ENCODE data around the gene FUCA1. TPM values are rescaled to one million over a fixed set of nuclear protein-coding genes. Genes with fewer than 3 reads are reported as not detected.

Gene FUCA1
- polyA plus RNA-seq, 3 donors from 2014 or later: 24.3 to 27.7 (median 26.1) TPM

Other genes starting within 250 kb of the FUCA1 start
- gene RPL11, start 176.5 kb downstream of the FUCA1 start, polyA plus RNA-seq: 100 to 1,000 TPM; 524 to 763 (median 531) TPM
- 10 to 100 TPM; 16.4 to 30.3 (median 19.1) TPM for gene ELOA, start 124.8 kb downstream of the FUCA1 start, polyA plus RNA-seq
- 10 to 100 TPM; 62.5 to 89.2 (median 82.4) TPM for gene PITHD1, start 89.9 kb downstream of the FUCA1 start, polyA plus RNA-seq
- gene LYPLA2, start 77.1 kb downstream of the FUCA1 start, polyA plus RNA-seq: 100 to 1,000 TPM in 2 of 3 donors, 10 to 100 TPM in 1; 91.9 to 142 (median 117) TPM
- gene GALE, start 67.5 kb downstream of the FUCA1 start, polyA plus RNA-seq: 10 to 100 TPM; 31.2 to 52.9 (median 39.9) TPM
- gene HMGCL, start 42.9 kb downstream of the FUCA1 start, polyA plus RNA-seq: 10 to 100 TPM; 32.8 to 57.9 (median 36.2) TPM
- gene CNR2, start 45.1 kb upstream of the FUCA1 start, polyA plus RNA-seq: 10 to 100 TPM in 1 of 3 donors, 1 to 10 TPM in 2; 7.4 to 10.7 (median 9.5) TPM
- gene PNRC2, start 91.5 kb upstream of the FUCA1 start, polyA plus RNA-seq: 100 to 1,000 TPM in 2 of 3 donors, 10 to 100 TPM in 1; 89.9 to 118 (median 104) TPM
- gene SRSF10, start 112.0 kb upstream of the FUCA1 start, polyA plus RNA-seq: 100 to 1,000 TPM in 1 of 3 donors, 10 to 100 TPM in 2; 87.7 to 113 (median 95.0) TPM
- gene MYOM3, start 243.8 kb upstream of the FUCA1 start, polyA plus RNA-seq: not detected